PC-9 (cell line): Measurements from ENCODE around the gene PRPS1L1.

Experiments
- EZH2 ChIP-seq: fragments of 200-600 bp; sonication (generic); IDR thresholded peaks from 2 replicates; pipeline ENCODE4 v1.8.0; 2017; ENCODE audit warnings: antibody characterized with exemption, low read depth
- TF ChIP-seq, protein P1 (sequence below): fragments of 200-600 bp; sonication (generic); conservative IDR thresholded peaks from 2 replicates; pipeline ENCODE4 v1.6.1; 2017; ENCODE audit warnings: mixed run types, antibody characterized with exemption, mild to moderate bottlenecking, moderate library complexity

DNA sequence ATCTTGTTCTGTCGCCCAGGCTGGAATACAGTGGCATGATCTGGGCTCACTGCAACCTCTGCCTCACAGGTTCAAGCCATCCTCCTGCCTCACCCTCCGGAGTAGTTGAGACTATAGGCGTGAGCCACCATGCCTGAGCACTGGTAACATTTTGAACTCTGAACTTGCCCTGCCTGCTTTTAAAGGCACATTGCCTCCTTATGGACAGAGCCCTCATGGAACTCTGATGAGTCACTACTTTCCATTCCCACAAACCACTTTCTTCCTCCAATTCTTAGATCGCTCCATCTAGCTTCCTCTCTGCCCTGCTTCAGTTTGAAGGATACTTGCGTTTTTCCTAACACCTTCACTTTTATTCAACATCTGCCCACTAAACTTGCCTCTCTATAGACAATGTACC is 38.1 kb downstream of the PRPS1L1 start:
- TF ChIP-seq, protein P1, sequence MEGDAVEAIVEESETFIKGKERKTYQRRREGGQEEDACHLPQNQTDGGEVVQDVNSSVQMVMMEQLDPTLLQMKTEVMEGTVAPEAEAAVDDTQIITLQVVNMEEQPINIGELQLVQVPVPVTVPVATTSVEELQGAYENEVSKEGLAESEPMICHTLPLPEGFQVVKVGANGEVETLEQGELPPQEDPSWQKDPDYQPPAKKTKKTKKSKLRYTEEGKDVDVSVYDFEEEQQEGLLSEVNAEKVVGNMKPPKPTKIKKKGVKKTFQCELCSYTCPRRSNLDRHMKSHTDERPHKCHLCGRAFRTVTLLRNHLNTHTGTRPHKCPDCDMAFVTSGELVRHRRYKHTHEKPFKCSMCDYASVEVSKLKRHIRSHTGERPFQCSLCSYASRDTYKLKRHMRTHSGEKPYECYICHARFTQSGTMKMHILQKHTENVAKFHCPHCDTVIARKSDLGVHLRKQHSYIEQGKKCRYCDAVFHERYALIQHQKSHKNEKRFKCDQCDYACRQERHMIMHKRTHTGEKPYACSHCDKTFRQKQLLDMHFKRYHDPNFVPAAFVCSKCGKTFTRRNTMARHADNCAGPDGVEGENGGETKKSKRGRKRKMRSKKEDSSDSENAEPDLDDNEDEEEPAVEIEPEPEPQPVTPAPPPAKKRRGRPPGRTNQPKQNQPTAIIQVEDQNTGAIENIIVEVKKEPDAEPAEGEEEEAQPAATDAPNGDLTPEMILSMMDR: no peak
- TF ChIP-seq EZH2: no peak
